ENCODE measurements around the gene MLLT3.

Gene MLLT3

DNA sequence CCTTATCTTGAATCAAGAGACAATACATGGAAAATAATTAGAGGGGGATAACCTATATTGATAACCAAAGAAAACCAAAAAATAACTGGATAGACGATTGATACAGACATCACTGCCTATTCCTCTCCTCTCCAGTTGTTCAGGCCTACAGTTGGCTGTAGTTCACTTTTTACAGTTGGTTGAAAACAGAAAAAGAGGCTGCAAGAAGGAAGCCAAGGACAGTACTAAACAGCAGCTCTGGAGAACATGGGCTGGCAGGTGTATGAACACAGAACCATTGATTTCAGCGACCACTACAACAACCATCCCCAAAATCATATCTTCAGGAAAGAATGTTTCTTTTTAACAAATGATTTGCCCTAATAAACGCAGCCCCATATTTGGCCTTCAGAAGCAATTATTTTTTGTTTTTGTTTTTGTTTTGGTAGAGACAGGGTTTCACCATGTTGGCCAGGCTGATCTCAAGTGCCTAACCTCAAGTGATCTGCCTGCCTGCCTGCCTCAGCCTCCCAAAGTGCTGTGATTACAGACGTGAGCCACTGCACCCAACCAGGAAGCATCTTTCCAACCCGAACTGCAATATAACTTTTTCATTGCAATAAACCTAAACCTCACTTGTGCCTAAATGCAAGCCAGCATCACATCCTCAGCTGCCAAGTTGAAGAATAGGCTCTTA is 64.3 kb downstream of the MLLT3 start:
- no peak for DNase-seq (ENCODE audit: low read depth in 2 of 2)

DNA sequence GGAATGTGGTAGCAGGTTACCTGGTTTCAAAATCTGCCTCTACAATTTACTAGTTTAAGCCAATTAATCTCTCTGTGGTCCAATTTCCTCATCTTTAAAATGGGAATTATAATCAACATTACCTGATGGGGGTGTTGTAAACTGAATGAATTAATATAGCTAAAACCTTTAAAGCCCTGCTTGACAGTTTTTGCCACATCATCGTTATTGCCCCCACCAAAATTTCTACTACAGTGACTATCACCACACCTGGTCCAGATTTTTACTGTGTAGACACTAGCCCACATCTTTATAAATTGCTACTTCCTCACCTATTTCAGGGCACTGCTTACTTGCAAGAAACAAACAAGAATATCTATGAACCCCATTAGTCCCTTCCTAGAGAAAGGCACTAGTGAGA is 65.0 kb downstream of the MLLT3 start:
- DNase-seq (ENCODE audit: low read depth in 2 of 2) = no peak

DNA sequence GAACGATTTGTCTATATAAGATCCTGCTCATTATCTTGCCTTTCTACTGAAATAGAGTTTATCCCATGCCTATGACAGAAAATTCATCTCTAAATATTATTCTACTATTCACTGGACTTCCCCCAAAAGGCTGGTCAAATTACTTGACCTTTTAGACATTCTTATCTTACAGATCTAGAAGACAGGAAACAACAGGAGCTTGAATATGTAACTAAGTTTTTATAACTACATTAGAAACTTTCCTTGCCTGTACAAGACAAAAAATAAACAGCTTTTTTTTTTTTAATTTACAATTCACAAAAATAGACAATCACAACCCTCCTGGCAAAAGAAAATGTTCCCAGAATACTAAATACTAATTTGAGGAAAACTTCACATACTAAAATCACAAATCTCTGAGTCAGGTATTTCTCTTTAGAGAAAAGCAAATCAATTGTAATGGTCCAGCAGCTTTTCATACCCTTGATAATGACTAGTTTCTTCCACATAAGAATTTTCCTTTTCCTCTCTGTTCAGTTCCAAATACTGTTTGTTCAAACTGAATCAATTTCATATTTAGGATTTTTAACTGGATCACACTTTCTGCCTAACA is 68.6 kb downstream of the MLLT3 start:
- no peak for DNase-seq (ENCODE audit: low read depth in 2 of 2)

GRCh38 chr9:20552874-20553557 is 69.3 kb downstream of the MLLT3 start:
- no peak for DNase-seq (ENCODE audit: low read depth in 2 of 2)

DNA sequence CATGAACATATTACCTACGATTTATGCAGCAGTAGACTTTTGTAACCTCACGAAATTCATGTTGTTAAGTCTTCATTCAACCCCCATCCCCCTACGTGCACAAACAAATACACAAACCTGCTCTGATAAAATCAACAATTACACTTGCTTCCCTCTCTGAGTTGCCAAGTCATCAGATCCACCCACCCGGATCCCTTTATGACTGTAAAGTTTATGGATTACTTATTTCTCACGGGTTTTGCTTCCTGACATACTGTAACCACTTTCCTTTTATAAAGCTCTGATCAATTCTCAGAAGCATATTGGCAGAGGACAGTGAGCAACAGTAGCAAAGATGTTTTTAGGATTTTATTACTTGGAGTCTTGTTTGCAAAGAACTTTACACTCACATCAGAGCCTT is 70.5 kb downstream of the MLLT3 start:
- DNase-seq (ENCODE audit: low read depth in 2 of 2) = no peak

DNA sequence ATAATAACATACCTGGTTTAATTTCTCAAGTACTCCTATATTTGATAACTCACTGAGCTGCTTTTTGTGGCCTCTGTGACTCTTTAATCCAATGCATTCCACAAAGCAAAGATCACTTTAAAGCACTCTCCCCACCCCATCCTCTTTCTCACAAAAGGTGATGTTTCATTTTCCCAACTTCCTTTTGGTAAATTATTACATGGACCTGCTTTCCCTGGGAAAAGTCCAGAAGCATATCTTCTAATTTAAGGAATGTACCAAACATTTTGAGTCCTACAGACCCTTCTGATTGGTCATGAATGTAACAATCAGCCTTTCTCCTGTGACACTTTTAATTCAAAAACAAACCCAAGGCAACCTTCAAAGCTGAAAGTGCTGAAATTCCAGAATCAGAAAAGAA is 71.1 kb downstream of the MLLT3 start:
- no peak for DNase-seq (ENCODE audit: low read depth in 2 of 2)

DNA sequence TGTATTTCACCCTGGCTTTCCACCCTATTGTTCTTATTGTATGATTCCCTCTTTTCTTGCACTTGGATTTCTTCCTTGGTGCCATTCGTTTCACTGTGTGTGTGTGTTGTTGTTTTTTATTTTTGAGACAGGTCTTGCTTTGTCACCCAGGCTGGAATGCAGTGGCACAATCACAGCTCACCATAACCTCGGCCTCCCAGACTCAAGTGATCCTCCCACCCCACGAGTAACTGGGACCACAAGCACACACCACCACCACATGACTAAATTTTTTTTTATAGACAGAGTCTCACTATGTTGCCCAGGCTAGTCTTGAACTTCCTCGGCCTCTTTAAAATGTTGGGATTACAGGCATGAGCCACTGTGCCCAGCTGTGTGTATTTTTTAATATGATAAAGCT is 72.0 kb downstream of the MLLT3 start:
- no peak for DNase-seq (ENCODE audit: low read depth in 2 of 2)

DNA sequence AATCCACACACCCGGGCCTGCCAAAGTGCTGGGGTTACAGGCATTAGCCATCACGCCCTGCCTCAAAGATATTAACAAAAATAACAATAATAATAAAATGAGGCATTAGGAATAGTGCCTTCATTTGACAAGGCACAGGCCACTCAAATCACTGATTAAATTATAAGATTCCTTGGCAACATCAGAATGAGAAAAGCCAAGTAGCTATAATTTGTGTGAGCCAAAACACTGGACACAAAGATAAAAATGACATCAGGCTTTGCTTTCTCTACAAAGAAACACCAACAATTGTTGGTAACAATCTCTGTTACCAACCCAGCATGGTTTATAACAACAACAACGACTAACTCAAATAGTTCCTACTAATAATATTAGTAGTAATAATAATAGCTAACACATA is 73.2 kb downstream of the MLLT3 start:
- DNase-seq (ENCODE audit: low read depth in 2 of 2) = no peak

DNA sequence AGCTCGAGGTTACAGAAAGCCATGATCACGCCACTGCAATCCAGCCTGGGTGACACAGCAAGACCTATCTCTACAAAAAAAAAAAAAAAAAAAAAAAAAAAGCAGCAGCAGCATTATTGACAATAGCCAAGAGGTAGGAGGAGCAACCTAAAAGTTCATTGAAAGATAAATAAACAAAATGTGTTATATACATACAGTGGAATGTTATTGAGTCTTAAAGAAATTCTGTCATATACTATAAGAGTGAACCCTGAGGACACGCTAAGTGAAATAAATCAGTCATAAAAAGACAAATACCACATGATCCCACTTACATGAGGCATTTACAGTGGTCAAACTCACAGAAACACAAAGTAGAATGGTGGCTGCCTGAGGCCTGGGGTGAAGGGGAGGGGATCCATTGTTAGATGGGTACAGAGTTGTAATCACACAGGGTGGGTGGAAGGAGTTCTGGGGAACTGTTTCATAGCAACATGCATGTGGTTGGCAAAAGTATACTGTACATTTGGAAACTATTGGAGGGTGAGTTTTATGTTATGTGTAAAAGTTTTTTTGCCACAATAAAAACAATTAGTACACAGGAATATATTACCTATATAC is 77.2 kb downstream of the MLLT3 start:
- DNase-seq (ENCODE audit: low read depth in 2 of 2) = no peak

- no peak for DNase-seq (ENCODE audit: low read depth in 2 of 2)
Measured at GRCh38 chr9:20540169-20540863, 82.0 kb downstream of the MLLT3 start.

- DNase-seq (ENCODE audit: low read depth in 2 of 2) = no peak
Measured at GRCh38 chr9:20538956-20539355, 83.3 kb downstream of the MLLT3 start.

- no peak for DNase-seq (ENCODE audit: low read depth in 2 of 2)
Measured at GRCh38 chr9:20538092-20538491, 84.2 kb downstream of the MLLT3 start.

DNA sequence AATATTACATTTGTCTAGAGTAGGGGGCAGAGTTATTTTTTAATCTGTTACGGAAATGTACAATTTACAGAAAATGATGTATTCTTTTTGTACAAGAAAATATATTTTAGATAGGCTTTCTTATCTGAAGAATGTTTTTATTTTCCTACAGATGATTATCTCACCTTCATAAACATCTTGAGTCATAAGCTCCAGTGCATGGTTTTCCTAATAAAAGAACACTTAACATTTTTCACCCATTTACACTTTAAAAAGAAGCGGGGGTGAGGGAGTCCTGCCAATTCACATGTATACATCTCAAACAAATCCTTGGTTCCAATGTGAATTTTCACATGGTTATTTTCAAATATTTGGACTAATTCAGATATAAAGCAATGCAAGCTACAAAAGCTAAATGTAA is 85.0 kb downstream of the MLLT3 start:
- DNase-seq (ENCODE audit: low read depth in 2 of 2) = no peak

DNA sequence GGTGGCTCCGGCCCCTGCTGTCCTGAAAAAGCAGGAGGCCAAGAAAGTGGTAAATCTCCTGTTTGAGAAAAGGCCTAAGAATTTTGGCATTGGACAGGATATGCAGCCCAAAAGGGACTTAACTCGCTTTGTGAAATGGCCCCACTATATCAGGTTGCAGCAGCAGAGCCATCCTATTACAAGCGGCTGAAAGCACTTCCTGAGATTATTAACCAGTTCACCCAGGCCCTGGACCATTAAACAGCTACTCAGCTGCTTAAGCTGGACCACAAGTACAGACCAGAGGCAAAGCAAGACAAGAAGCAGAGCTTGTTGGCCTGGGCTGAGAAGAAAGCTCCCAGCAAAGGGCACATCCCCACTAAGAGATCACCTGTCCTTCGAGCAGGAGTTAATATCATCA is 89.7 kb downstream of the MLLT3 start:
- no peak for DNase-seq (ENCODE audit: low read depth in 2 of 2)

- DNase-seq (ENCODE audit: low read depth in 2 of 2) = no peak
Measured at GRCh38 chr9:20529837-20530236, 92.5 kb downstream of the MLLT3 start.

GRCh38 chr9:20528253-20528652 is 94.0 kb downstream of the MLLT3 start:
- no peak for DNase-seq (ENCODE audit: low read depth in 2 of 2)

GRCh38 chr9:20526500-20527319 is 95.6 kb downstream of the MLLT3 start:
- DNase-seq (ENCODE audit: low read depth in 2 of 2) = no peak

- no peak for DNase-seq (ENCODE audit: low read depth in 2 of 2)
Measured at GRCh38 chr9:20524776-20525175, 97.5 kb downstream of the MLLT3 start.

- no peak for DNase-seq (ENCODE audit: low read depth in 2 of 2)
Measured at GRCh38 chr9:20518737-20519136, 103.6 kb downstream of the MLLT3 start.

DNA sequence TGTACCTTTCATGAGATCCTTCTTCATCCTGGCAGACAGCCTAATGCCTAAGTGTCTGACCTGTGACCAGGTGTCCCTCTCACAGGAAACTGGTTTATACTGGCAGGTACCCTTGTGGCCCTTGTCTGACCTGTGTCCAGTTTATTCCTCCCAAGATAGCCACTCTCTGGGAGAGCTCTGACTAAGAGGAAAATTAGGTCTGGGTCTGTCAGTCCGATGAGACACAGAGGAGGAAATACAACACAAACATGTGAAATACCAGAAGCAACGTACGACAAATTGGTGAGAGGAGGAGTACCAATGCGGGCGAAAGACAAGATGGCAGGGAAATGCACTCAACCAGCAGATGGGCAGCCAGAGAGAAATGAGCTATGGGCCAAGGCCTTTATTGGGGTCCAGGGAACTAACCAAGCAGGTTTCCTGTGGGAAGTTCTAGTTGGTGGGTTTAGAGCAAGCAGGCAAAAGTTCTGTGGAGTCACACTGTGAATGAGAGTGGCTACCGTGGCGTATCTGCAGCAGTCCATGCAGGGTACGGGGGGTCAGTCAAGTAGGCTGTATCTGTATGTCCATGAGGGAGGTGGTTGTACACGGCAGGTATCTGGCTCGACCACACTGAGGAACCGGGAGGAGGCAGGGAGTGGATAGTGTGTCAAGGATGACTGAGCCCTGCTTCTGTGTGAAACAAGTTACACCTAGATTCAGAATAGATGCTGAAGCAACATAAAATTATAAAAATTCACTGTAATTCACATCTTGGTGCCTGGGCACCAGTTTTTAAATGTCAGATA is 109.0 kb downstream of the MLLT3 start:
- DNase-seq (ENCODE audit: low read depth in 2 of 2) = no peak

DNA sequence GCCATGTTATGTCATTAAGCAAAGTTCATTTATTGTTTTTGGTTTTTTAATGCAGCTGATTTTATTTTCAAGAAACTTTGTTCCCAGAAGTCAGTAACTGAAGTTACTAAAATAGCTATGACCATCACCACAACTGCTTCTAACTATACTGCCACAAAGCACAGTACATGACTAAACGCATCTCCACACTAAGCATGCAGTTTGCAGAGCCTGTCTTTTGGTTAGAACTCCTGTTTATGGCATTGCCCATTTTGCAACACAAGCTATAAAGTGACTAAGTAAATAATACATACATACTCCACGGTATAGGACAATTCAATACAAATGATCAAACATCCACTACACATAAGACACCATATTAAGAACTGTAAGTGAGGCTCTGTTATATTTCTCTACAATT is 109.7 kb downstream of the MLLT3 start:
- no peak for DNase-seq (ENCODE audit: low read depth in 2 of 2)

Data from stimulated activated CD8-positive, alpha-beta memory T cell treated with anti-CD3 and anti-CD28 coated beads, Interleukin-2, amount 100 ng/mL, for 48 hours (primary cell).